GM20000 (cell line): ENCODE data around the gene EPO.
"Not testable (repeated sequence)": the region's sequence is repeated elsewhere in the genome, so short reads cannot be mapped to it uniquely, and the experiment has no call there.

Experiments used
- DNase-seq: peaks from one replicate; pipeline ENCODE4 v3.0.0; 2012; ENCODE audit warnings: low spot score
- CTCF ChIP-seq: IDR thresholded peaks from 2 replicates; pipeline ENCODE4 v1.5.1; 2012; ENCODE audit warnings: mild to moderate bottlenecking, control low read depth; ENCODE audit errors: extremely low read depth, missing control alignments

EPO gene

GRCh38 chr7:100736671-100737070 is 16.4 kb downstream of the EPO start:
- no peak for DNase-seq
- no peak for TF ChIP-seq CTCF

- no peak for TF ChIP-seq CTCF
- DNase-seq, result no peak
Observed at GRCh38 chr7:100739934-100740333, 19.7 kb downstream of the EPO start.

GRCh38 chr7:100744605-100745004 is 24.3 kb downstream of the EPO start:
- TF ChIP-seq CTCF, result no peak
- DNase-seq, result no peak

DNA sequence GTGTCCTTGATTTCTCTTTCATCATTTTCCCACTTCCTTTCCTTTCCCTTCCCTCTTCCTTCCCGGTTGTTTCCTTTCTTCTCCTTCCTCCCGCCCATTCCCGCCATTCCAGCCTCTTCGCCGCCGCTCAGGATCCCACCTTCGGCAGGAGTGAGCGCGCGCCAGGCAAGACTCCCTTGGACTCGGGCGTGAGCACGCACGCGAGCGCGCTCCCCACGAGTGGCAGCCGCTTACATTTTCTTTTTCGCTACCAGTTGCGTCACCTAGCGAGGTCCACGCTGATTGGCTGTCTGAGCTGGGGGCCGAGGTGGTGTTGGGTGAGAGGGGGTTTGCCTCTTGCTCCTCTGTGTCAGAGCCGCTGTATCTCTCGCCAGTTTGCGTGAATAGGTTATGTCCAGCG is 24.9 kb downstream of the EPO start:
- no peak for TF ChIP-seq CTCF
- DNase-seq, result peak; percentile 84

GRCh38 chr7:100752994-100753393 is 32.7 kb downstream of the EPO start:
- DNase-seq, result no peak
- no peak for TF ChIP-seq CTCF

DNA sequence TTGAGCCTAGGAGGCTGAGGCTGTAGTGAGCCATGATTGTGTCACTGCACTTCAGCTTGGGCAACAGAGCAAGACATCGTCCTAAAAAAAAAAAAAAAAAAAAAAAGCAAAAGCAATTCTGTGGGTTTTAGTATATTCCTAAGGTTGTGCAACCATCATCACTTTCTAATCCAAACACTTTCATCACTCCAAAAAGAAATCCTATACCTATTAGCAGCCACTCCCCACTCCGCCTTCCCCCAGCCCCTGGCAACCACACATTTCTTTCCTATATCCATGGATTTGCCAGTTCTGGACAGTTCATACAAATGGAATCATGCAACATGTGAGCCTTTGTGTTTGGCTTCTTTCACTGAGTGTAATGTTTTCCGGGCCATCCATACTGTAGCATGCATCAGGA is 33.5 kb downstream of the EPO start:
- no peak for DNase-seq
- no peak for TF ChIP-seq CTCF

GRCh38 chr7:100759357-100760171 is 39.3 kb downstream of the EPO start:
- no peak for DNase-seq

DNA sequence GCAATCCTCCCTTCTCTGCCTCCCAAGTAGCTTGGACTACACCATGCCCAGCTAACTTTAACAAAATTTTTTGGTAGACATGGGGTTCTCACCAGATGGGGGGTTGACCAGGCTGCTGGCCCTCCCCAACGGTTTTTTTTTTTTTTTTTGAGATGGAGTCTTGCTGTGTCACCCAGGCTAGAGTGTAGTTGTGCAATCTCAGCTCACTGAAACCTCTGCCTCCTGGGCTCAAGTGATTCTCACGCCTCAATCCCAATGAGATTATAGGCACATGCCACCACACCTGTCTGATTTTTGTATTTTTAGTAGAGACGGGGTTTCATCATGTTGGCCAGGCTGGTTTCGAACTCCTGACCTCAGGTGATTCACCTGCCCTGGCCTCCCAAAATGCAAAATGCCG is 42.6 kb downstream of the EPO start:
- not testable (repeated sequence) for DNase-seq

More at GRCh38 chr7:100759357-100760171, 39.3 kb downstream of the EPO start:
- TF ChIP-seq CTCF, result no peak
